MM.1S (cell line): ENCODE results near the gene PADI1.

Experiments
- DNase-seq: peaks from one replicate; pipeline ENCODE4 v3.0.0-alpha.2; 2015
- H2AFZ ChIP-seq: fragments of 300-600 bp; sonication (generic); 2 replicates; pipeline ENCODE4 v1.6.0; 2016; ENCODE audit warnings: antibody characterized with exemption, low read length
- H3F3A ChIP-seq: fragments of 300-600 bp; sonication (generic); 2 replicates; pipeline ENCODE4 v1.6.1; 2016; ENCODE audit warnings: mild to moderate bottlenecking, antibody characterized with exemption, low read length, moderate library complexity, mixed read lengths; ENCODE audit not compliant: insufficient read depth
- H3K27ac ChIP-seq: fragments of 300-600 bp; sonication (generic); 2 replicates; pipeline ENCODE4 v1.5.1; 2016; ENCODE audit warnings: mild to moderate bottlenecking, low read length
- H3K27me3 ChIP-seq: fragments of 300-600 bp; sonication (generic); replicated peaks from 2 replicates; pipeline ENCODE4 v1.6.0; 2016; ENCODE audit warnings: low read length; ENCODE audit not compliant: insufficient read depth
- H3K36me3 ChIP-seq: fragments of 300-600 bp; sonication (generic); replicated peaks from 2 replicates; pipeline ENCODE4 v1.6.1; 2016; ENCODE audit warnings: mild to moderate bottlenecking, low read length, mixed read lengths; ENCODE audit not compliant: insufficient read depth
- H3K4me1 ChIP-seq: fragments of 300-600 bp; sonication (generic); 2 replicates; pipeline ENCODE4 v1.6.1; 2016; ENCODE audit warnings: low read length, mixed read lengths
- H3K4me2 ChIP-seq: fragments of 300-600 bp; sonication (generic); 2 replicates; pipeline ENCODE4 v1.6.0; 2016; ENCODE audit warnings: low read depth, low read length
- H3K4me3 ChIP-seq: fragments of 300-600 bp; sonication (generic); 2 replicates; pipeline ENCODE4 v1.5.1; 2016; ENCODE audit warnings: low read length, mixed read lengths
- H3K79me2 ChIP-seq: fragments of 300-600 bp; sonication (generic); 2 replicates; pipeline ENCODE4 v1.6.1; 2016; ENCODE audit warnings: mixed run types, low read length, mixed read lengths
- H3K9ac ChIP-seq: fragments of 300-600 bp; sonication (generic); 2 replicates; pipeline ENCODE4 v1.6.1; 2016; ENCODE audit warnings: low read length, mixed read lengths
- H3K9me2 ChIP-seq: fragments of 300-600 bp; sonication (generic); replicated peaks from 2 replicates; pipeline ENCODE4 v1.6.1; 2016; ENCODE audit warnings: mild to moderate bottlenecking, low read length, mixed read lengths; ENCODE audit not compliant: insufficient read depth
- H3K9me3 ChIP-seq: fragments of 300-600 bp; sonication (generic); replicated peaks from 2 replicates; pipeline ENCODE4 v1.6.1; 2016; ENCODE audit warnings: mild to moderate bottlenecking, low read length, mixed read lengths; ENCODE audit not compliant: insufficient read depth
- H4K20me1 ChIP-seq: fragments of 300-600 bp; sonication (generic); 2 replicates; pipeline ENCODE4 v1.6.1; 2016; ENCODE audit warnings: mild to moderate bottlenecking, low read length, moderate library complexity, mixed read lengths; ENCODE audit not compliant: insufficient read depth
- EZH2 ChIP-seq: fragments of 300-600 bp; sonication (generic); optimal IDR thresholded peaks from 2 replicates; pipeline ENCODE3; 2017; ENCODE audit warnings: low read depth, mild to moderate bottlenecking, antibody characterized with exemption, low read length, mixed read lengths
- EZH2phosphoT487 ChIP-seq: fragments of 300-600 bp; sonication (generic); IDR thresholded peaks from 2 replicates; pipeline ENCODE4 v1.6.1; 2018; ENCODE audit warnings: antibody characterized with exemption, low read length
- TF ChIP-seq, protein P1 (sequence below): fragments of 300-600 bp; sonication (generic); IDR thresholded peaks from 2 replicates; pipeline ENCODE4 v1.5.1; 2016; ENCODE audit warnings: antibody characterized with exemption, low read length, mixed read lengths

The PADI1 gene

DNA sequence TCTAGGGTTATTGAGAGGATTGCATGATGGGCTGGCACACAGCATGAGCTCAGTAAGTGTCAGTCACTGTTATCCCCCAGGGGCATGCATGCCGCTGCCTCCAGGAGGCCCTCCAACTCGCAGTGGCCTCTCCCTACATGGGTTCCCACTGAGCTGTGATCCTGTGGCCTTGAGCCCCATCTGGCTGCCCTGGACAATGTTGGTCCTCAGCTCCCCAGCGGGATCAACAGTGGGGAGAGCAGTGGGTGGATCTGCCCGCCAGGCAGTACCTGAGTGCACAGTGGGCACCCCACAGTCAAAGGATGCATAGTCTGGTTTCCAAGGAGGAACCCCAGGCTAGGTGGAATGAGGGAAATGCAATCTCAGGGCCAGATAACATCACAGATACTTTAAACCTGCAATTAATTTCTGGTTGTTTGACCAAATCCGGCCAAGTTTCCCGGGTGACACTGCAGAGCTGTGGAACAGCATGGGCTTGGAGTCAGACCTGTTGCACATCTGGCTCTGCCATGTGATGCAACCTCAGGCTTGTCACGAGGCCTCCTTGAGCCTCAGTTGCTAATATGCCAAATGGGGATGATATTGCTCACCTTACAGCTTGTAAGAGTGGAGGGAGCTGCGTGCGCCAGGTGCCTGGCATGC, 53.3 kb downstream of the PADI1 start:
- Histone ChIP-seq H3K79me2 (no peaks in the 10 kb centered on the region), H2AFZ (no peak overlapping the region), H3K9me3 (no peaks in the 10 kb centered on the region), H3K4me1 (no peaks in the 10 kb centered on the region), H4K20me1 (no peaks in the 10 kb centered on the region), H3K9me2 (no peaks in the 10 kb centered on the region), H3F3A (no peaks in the 10 kb centered on the region), H3K27me3 (peaks cover 96% of the 10 kb centered on the region), H3K36me3 (no peaks in the 10 kb centered on the region), H3K4me3 (no peak overlapping the region), H3K4me2 (no peak overlapping the region), H3K9ac (no peak overlapping the region), H3K27ac (no peak overlapping the region)
- no peak for DNase-seq
- TF ChIP-seq EZH2, result no peak
- no peak for TF ChIP-seq EZH2phosphoT487
- TF ChIP-seq, protein P1, sequence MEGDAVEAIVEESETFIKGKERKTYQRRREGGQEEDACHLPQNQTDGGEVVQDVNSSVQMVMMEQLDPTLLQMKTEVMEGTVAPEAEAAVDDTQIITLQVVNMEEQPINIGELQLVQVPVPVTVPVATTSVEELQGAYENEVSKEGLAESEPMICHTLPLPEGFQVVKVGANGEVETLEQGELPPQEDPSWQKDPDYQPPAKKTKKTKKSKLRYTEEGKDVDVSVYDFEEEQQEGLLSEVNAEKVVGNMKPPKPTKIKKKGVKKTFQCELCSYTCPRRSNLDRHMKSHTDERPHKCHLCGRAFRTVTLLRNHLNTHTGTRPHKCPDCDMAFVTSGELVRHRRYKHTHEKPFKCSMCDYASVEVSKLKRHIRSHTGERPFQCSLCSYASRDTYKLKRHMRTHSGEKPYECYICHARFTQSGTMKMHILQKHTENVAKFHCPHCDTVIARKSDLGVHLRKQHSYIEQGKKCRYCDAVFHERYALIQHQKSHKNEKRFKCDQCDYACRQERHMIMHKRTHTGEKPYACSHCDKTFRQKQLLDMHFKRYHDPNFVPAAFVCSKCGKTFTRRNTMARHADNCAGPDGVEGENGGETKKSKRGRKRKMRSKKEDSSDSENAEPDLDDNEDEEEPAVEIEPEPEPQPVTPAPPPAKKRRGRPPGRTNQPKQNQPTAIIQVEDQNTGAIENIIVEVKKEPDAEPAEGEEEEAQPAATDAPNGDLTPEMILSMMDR, result no peak

DNA sequence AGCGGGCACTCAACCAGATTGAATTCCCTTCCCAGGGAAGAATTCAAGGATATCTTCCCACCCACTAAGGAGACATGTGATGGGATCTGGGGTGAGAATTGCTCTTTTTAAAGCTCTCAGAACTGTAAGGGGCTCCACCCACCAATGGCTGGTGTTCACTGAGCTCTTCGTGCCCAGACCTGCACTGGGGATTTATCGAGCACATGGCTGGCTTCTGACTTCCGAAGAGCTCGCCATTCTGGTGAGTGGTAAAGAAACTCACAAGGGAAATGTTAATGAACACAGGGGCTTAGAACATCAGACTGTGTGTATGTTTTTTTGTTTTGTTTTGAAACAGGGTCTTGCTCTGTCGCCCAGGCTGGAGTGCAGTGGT, 53.8 kb downstream of the PADI1 start:
- no peaks in the 10 kb centered on the region for H3F3A ChIP-seq
- H3K27ac ChIP-seq, result no peak overlapping the region
- no peaks in the 10 kb centered on the region for H3K4me1 ChIP-seq
- no peak for DNase-seq
- no peaks in the 10 kb centered on the region for H3K9me3 ChIP-seq
- H3K27me3 ChIP-seq, result peaks cover 96% of the 10 kb centered on the region
- H3K36me3 ChIP-seq, result no peaks in the 10 kb centered on the region
- H4K20me1 ChIP-seq, result no peaks in the 10 kb centered on the region
- H3K79me2 ChIP-seq, result no peaks in the 10 kb centered on the region
- H3K4me2 ChIP-seq, result no peak overlapping the region
- H3K9me2 ChIP-seq, result no peaks in the 10 kb centered on the region
- H3K9ac ChIP-seq, result no peak overlapping the region
- TF ChIP-seq, protein P1, result no peak
- TF ChIP-seq EZH2phosphoT487, result no peak
- H2AFZ ChIP-seq, result no peak overlapping the region
- H3K4me3 ChIP-seq, result no peak overlapping the region

DNA sequence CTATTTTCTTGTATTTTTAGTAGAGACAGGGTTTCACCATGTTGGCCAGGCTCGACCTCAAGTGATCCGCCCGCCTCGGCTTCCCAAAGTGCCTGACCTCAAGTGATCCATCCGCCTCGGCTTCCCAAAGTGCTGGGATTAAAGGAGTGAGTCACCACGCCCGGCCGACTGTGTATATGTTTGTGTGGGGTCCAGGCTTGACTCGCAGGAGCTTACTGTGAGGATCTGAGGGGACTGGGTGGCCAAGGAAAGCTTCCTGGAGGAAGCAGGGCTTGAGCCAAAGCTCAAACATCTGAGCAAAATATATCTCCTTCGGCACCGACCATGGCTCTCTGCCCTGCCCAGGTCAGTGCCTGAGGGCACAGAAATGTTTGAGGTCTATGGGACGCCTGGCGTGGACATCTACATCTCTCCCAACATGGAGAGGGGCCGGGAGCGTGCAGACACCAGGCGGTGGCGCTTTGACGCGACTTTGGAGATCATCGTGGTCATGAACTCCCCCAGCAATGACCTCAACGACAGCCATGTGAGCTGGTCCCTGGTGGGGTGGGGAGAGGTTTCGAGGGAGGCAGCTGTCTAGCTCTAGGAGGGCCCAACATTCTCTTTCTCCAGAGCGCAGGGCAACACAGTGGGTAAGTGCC, 54.4 kb downstream of the PADI1 start:
- Histone ChIP-seq H2AFZ (no peak overlapping the region), H3K4me1 (no peaks in the 10 kb centered on the region), H4K20me1 (no peaks in the 10 kb centered on the region), H3K79me2 (no peaks in the 10 kb centered on the region), H3K9me2 (no peaks in the 10 kb centered on the region), H3K36me3 (no peaks in the 10 kb centered on the region), H3K9ac (no peak overlapping the region), H3K4me2 (no peak overlapping the region), H3K27ac (no peak overlapping the region), H3K9me3 (no peaks in the 10 kb centered on the region), H3K4me3 (no peak overlapping the region), H3K27me3 (peaks cover 96% of the 10 kb centered on the region), H3F3A (no peaks in the 10 kb centered on the region)
- no peak for TF ChIP-seq EZH2phosphoT487
- TF ChIP-seq EZH2, result no peak
- TF ChIP-seq, protein P1, result no peak
- DNase-seq, result no peak
